ENCODE results near the gene SLC18B1. TPM values are rescaled to one million over a fixed set of nuclear protein-coding genes. Genes with fewer than 3 reads are reported as not detected.
"Not testable (repeated sequence)": the region's sequence is repeated elsewhere in the genome, so short reads cannot be mapped to it uniquely, and the experiment has no call there.

SLC18B1 gene
- total and polyA plus RNA-seq, 9 donors, result 3.2 to 15.2 (median 9.7) TPM

- intact Hi-C loops (cut with DNase I), result no loop called here
- Histone ChIP-seq H3K4me1 (ENCODE audit: insufficient read depth) (no peaks in the 10 kb centered on the region), H3K27ac (no peak overlapping the region), H3K4me3 (no peak overlapping the region), H3K27me3 (no peaks in the 10 kb centered on the region), H3K9me3 (no peaks in the 10 kb centered on the region), H3K36me3 (no peaks in the 10 kb centered on the region)
- WGBS, 3 donors, result 67 to 93% (median 91%) methylated on average over 2 of the region's 2 CpGs
- no peak for DNase-seq
- TF ChIP-seq EP300 (IDR thresholded peaks at IDR 0.05) (no peak), POLR2A (IDR thresholded peaks at IDR 0.05) (no peak), CTCF (IDR thresholded peaks at IDR 0.05) (no peak)
Observed at GRCh38 chr6:132780770-132781371, 17.6 kb downstream of the SLC18B1 start.

- H3K4me3 ChIP-seq; H3K27me3 ChIP-seq; H3K9me3 ChIP-seq; intact Hi-C loops (cut with DNase I); H3K36me3 ChIP-seq; H3K27ac ChIP-seq; DNase-seq; H3K4me1 ChIP-seq (ENCODE audit: insufficient read depth): not testable (repeated sequence)
- 89 to 93% (median 92%) methylated on average over 8 of the region's 8 CpGs for WGBS, 3 donors
Observed at GRCh38 chr6:132777881-132778280, 20.6 kb downstream of the SLC18B1 start.

- no peak for TF ChIP-seq POLR2A (IDR thresholded peaks at IDR 0.05)
- Histone ChIP-seq H3K4me1 (ENCODE audit: insufficient read depth) (no peaks in the 10 kb centered on the region), H3K27ac (no peak overlapping the region), H3K4me3 (no peak overlapping the region), H3K27me3 (no peaks in the 10 kb centered on the region), H3K9me3 (no peaks in the 10 kb centered on the region), H3K36me3 (no peaks in the 10 kb centered on the region)
- DNase-seq, result no peak
- 52 to 78% (median 76%) methylated on average over 6 of the region's 6 CpGs for WGBS, 3 donors
- intact Hi-C loops (cut with DNase I), result no loop called here
Observed at GRCh38 chr6:132768051-132768517, 30.4 kb downstream of the SLC18B1 start.

- DNase-seq, result no peak
- intact Hi-C loops (cut with DNase I), result no loop called here
- Histone ChIP-seq H3K27ac (no peak overlapping the region), H3K4me1 (ENCODE audit: insufficient read depth) (no peaks in the 10 kb centered on the region), H3K36me3 (no peaks in the 10 kb centered on the region), H3K4me3 (no peak overlapping the region), H3K27me3 (no peaks in the 10 kb centered on the region), H3K9me3 (no peaks in the 10 kb centered on the region)
- WGBS, 3 donors, result 90 to 97% (median 91%) methylated on average over 1 of the region's 1 CpG
- TF ChIP-seq EP300 (IDR thresholded peaks at IDR 0.05), result no peak
- TF ChIP-seq POLR2A (IDR thresholded peaks at IDR 0.05), result no peak
- no peak for TF ChIP-seq CTCF (IDR thresholded peaks at IDR 0.05)
Observed at GRCh38 chr6:132765560-132765959, 32.9 kb downstream of the SLC18B1 start.

GRCh38 chr6:132764370-132764769 lies 34.1 kb downstream of the SLC18B1 start:
- Histone ChIP-seq H3K27ac (no peak overlapping the region), H3K4me3 (no peak overlapping the region), H3K4me1 (ENCODE audit: insufficient read depth) (no peaks in the 10 kb centered on the region), H3K36me3 (no peaks in the 10 kb centered on the region), H3K27me3 (no peaks in the 10 kb centered on the region), H3K9me3 (no peaks in the 10 kb centered on the region)
- no peak for DNase-seq
- intact Hi-C loops (cut with DNase I), result no loop called here
- TF ChIP-seq POLR2A (IDR thresholded peaks at IDR 0.05) (no peak), EP300 (IDR thresholded peaks at IDR 0.05) (no peak), CTCF (IDR thresholded peaks at IDR 0.05) (no peak)
